IPS-15b (cell line): ENCODE measurements around the gene BBS7.
A peak's percentile ranks its signal among the peaks of the same experiment; 100 is the strongest.

Source experiments
- H3K27me3 ChIP-seq: one replicate; pipeline ENCODE4 v1.6.1; 2013; ENCODE audit warnings: low read length; ENCODE audit not compliant: control insufficient read depth, insufficient read depth
- H3K36me3 ChIP-seq: one replicate; pipeline ENCODE4 v1.6.1; 2013; ENCODE audit warnings: low read length; ENCODE audit not compliant: control insufficient read depth, insufficient read depth
- H3K4me1 ChIP-seq: one replicate; pipeline ENCODE4 v1.6.1; 2013; ENCODE audit warnings: mild to moderate bottlenecking, low read length; ENCODE audit not compliant: control insufficient read depth, insufficient read depth
- H3K4me3 ChIP-seq: one replicate; pipeline ENCODE4 v1.5.1; 2013; ENCODE audit warnings: low read depth, low read length
- H3K9ac ChIP-seq: one replicate; pipeline ENCODE4 v1.6.1; 2013; ENCODE audit warnings: low read depth, mild to moderate bottlenecking, low read length
- H3K9me3 ChIP-seq: one replicate; pipeline ENCODE4 v1.6.1; 2013; ENCODE audit warnings: mild to moderate bottlenecking, low read length; ENCODE audit not compliant: control insufficient read depth, insufficient read depth

BBS7 gene, protein sequence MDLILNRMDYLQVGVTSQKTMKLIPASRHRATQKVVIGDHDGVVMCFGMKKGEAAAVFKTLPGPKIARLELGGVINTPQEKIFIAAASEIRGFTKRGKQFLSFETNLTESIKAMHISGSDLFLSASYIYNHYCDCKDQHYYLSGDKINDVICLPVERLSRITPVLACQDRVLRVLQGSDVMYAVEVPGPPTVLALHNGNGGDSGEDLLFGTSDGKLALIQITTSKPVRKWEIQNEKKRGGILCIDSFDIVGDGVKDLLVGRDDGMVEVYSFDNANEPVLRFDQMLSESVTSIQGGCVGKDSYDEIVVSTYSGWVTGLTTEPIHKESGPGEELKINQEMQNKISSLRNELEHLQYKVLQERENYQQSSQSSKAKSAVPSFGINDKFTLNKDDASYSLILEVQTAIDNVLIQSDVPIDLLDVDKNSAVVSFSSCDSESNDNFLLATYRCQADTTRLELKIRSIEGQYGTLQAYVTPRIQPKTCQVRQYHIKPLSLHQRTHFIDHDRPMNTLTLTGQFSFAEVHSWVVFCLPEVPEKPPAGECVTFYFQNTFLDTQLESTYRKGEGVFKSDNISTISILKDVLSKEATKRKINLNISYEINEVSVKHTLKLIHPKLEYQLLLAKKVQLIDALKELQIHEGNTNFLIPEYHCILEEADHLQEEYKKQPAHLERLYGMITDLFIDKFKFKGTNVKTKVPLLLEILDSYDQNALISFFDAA

DNA sequence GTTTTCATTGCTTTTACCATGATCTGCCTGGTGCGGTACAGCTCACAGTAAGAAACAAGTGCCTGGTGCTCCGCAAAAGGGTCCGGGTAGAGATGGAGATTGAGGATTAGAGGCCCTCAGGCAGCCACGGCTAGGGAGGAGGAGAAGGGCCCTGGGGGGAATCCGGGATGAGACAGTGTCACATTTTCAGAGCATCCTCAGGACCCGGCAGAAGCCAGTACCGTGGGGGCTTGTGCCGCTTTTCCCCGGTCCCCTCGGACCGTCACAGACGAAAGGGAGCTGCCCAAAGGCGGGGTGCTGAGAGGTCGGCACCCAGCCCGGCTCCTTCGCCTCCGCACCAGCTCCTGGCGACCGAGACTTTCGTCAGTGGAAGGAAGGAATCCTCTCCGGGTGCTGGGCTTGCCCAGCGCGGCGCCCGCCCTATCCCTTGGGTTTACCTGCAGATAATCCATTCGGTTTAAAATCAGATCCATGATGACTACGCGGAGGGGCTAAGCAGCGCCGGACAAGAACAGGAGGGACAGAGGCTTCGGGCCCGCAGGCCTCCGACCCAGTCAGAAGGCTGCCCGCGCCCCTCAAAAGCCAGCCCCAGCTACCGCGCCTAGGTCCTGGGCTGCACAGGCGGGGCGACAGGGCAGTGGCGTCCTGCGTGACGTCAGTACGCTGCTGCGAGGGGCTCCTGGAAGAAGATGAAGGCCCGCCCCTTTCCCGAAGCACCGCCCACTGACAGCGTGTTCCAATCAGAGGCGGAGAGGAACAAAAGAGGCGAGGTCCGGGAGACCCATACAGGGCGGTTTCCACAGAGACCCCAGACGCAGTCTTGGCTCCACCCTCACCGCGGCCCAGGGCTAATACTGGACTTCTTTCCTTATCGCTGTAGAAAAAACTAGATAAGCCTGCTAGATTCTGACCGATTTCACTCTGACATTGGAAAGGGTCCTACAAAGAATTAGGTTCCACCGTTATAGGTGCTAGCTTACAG lies at the start of gene BBS7:
TSS of gene BBS7 (minus strand) at position 634 of the 982 bp plus-strand sequence. CDS start at position 473, 161 bp downstream.
- H3K36me3 ChIP-seq = no peaks in the 10 kb centered on the region
- no peaks in the 10 kb centered on the region for H3K27me3 ChIP-seq
- peak within 1 kb of the TSS; percentile 87 for H3K4me3 ChIP-seq
- H3K9me3 ChIP-seq = no peaks in the 10 kb centered on the region
- peak within 1 kb of the TSS; percentile 67 for H3K9ac ChIP-seq
- H3K4me1 ChIP-seq = no peaks in the 10 kb centered on the region

DNA sequence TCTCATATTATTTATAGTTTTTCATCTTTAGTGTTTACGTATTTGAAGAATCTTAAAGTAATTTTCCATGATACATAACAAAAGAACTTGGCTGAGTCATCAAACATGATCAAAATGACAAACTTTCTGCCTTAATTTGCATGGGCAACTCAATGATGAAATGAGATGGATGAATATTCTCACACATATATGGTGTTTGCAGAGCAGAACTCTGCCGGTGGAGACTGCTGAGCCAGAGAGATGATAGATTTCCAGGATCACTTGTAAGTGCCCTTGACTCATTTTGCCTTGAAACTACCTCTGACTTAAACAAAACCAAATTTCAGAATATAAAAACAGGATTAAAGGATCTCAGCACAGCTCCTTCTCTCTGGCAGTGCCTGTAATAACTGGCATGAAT lies 43.4 kb upstream of the BBS7 start:
- H3K27me3 ChIP-seq = no peaks in the 10 kb centered on the region
- no peak overlapping the region for H3K4me3 ChIP-seq
- no peaks in the 10 kb centered on the region for H3K4me1 ChIP-seq
- no peaks in the 10 kb centered on the region for H3K36me3 ChIP-seq
- no peak overlapping the region for H3K9ac ChIP-seq
- no peaks in the 10 kb centered on the region for H3K9me3 ChIP-seq

DNA sequence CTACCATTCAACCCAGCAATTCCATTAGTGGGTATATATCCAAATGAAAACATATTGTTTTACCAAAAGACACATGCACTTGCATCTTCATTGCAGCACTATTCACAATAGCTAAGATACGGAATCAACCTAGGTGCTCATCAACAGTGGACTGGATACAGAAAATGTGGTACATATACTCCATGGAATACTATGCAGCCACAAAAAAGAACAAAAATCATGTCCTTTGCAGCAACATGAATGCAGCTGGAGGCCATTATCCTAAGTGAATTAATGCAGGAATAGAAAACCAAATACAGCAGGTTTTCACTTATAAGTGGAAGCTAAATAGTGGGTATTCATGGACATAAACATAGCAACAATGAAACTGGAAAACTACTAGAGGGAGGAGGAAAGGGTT lies 38.1 kb upstream of the BBS7 start:
- Histone ChIP-seq H3K9me3 (no peaks in the 10 kb centered on the region), H3K4me3 (no peak overlapping the region)

DNA sequence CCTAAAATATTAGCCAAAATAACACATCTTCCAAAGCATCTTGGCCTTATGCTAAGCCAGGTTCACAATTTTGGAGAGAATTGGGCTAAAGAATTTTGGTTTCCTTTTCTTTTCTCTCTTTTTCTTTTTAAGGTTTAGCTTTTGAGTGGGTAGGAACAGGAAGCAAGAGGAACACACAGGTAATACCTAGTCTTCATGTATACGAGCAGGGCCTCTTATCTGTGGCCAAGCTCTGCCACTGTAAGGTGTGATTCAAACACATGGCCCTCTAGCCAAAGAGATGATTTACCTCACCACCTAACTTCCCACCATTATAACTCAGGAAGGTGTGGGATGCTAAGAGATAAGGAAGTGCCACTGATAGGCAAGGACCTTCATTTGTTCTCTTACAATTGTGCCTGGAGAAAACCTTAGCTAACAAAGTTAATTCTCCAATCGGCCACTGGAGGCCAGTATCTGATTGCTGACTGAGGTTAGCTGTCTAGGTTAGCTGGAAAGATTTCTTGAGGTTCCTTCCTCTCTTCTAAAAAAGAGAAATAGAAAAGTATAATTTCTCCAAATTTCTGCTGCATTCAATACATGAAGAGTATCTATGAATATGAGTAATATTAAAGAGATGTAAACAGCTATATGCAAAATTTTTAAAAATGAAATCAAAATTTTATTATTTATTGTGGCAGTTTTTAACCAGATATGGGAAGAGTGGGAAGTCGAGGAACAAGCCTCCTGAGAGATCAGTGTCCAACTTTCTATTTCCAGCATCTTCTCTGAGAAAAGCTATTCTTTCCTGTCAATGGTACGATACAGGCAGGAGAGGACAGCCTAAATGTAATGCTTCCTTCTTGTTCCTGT lies 30.1 kb upstream of the BBS7 start:
- Histone ChIP-seq H3K9me3 (no peaks in the 10 kb centered on the region), H3K4me3 (no peak overlapping the region), H3K27me3 (no peaks in the 10 kb centered on the region), H3K4me1 (no peaks in the 10 kb centered on the region), H3K9ac (no peak overlapping the region), H3K36me3 (no peaks in the 10 kb centered on the region)

More for the DNA sequence above, 38.1 kb upstream of the BBS7 start:
- no peaks in the 10 kb centered on the region for H3K4me1 ChIP-seq
- no peaks in the 10 kb centered on the region for H3K27me3 ChIP-seq
- H3K36me3 ChIP-seq = no peaks in the 10 kb centered on the region
- no peak overlapping the region for H3K9ac ChIP-seq

- no peaks in the 10 kb centered on the region for H3K4me1 ChIP-seq
- H3K9me3 ChIP-seq = no peaks in the 10 kb centered on the region
- H3K36me3 ChIP-seq = no peaks in the 10 kb centered on the region
- H3K9ac ChIP-seq = no peak overlapping the region
- no peak overlapping the region for H3K4me3 ChIP-seq
- no peaks in the 10 kb centered on the region for H3K27me3 ChIP-seq
Measured at GRCh38 chr4:121898150-121898549, 27.9 kb upstream of the BBS7 start.

GRCh38 chr4:121888134-121888533 lies 17.9 kb upstream of the BBS7 start:
- no peak overlapping the region for H3K4me3 ChIP-seq
- no peaks in the 10 kb centered on the region for H3K36me3 ChIP-seq
- H3K9me3 ChIP-seq = no peaks in the 10 kb centered on the region
- H3K4me1 ChIP-seq = no peaks in the 10 kb centered on the region
- no peak overlapping the region for H3K9ac ChIP-seq
- H3K27me3 ChIP-seq = no peaks in the 10 kb centered on the region

DNA sequence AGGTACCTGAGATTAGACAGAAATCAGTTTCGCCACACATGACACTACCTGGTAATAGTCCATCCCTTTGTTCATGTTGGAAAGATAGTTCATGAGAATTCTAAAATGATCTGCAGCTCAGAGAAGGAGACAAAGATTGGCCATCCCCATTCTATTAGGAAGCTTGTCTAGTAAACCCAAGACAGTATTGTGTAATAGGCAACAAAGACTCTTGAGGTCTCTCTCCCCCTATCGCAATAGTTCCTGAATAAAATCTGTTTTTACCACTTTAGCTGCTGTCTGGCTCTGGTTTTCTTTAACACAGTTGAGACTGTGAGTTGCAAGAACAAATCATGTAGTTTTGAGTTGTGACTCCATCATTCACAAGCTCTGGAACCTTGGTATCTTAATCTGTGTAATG lies 14.8 kb upstream of the BBS7 start:
- no peaks in the 10 kb centered on the region for H3K36me3 ChIP-seq

DNA sequence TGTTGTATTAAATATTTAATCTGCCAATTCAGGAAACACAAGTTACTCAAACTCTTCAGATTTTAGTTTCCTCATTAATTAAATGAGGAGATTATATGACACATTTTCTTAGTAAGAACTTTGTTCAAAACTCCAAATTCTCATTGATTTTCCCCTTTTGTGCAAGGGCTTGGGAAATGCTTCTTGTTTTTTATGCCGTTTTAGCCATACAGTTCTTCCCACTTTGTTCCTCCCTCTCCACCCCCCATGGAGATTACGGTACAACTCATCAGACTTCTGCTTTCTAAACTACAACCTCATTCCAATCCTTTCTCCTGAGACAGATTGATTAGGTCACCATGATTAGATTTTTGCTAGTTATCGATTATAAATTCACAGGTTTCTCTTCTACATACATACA lies 10.9 kb upstream of the BBS7 start:
- H3K4me3 ChIP-seq = no peak overlapping the region
- no peaks in the 10 kb centered on the region for H3K9me3 ChIP-seq
- no peak overlapping the region for H3K9ac ChIP-seq
- H3K27me3 ChIP-seq = no peaks in the 10 kb centered on the region
- H3K4me1 ChIP-seq = no peaks in the 10 kb centered on the region
- no peaks in the 10 kb centered on the region for H3K36me3 ChIP-seq

More for the DNA sequence above, 14.8 kb upstream of the BBS7 start:
- Histone ChIP-seq H3K9me3 (no peaks in the 10 kb centered on the region), H3K9ac (no peak overlapping the region), H3K4me3 (no peak overlapping the region), H3K4me1 (no peaks in the 10 kb centered on the region), H3K27me3 (no peaks in the 10 kb centered on the region)

DNA sequence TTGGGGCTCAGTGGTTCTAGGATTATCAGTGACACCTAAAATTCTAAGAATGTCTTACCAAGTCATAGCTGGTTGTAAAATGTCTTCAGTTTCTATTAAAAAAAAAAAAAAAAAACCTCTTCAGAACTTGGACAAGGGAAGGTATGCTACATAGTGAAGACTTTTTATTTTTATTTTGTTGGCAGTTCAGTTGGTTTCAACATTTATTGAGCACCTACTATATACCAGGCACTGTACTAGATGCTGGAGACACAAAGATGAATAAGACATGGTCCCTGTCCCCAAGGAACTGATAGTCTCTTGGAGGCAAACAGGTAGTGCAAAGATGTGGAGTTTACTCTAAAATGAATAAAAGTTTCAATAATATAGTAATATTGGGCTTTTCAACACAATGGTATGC lies 8.9 kb upstream of the BBS7 start:
- Histone ChIP-seq H3K36me3 (no peaks in the 10 kb centered on the region), H3K4me1 (no peaks in the 10 kb centered on the region), H3K9me3 (no peaks in the 10 kb centered on the region), H3K9ac (no peak overlapping the region), H3K27me3 (no peaks in the 10 kb centered on the region), H3K4me3 (no peak overlapping the region)

DNA sequence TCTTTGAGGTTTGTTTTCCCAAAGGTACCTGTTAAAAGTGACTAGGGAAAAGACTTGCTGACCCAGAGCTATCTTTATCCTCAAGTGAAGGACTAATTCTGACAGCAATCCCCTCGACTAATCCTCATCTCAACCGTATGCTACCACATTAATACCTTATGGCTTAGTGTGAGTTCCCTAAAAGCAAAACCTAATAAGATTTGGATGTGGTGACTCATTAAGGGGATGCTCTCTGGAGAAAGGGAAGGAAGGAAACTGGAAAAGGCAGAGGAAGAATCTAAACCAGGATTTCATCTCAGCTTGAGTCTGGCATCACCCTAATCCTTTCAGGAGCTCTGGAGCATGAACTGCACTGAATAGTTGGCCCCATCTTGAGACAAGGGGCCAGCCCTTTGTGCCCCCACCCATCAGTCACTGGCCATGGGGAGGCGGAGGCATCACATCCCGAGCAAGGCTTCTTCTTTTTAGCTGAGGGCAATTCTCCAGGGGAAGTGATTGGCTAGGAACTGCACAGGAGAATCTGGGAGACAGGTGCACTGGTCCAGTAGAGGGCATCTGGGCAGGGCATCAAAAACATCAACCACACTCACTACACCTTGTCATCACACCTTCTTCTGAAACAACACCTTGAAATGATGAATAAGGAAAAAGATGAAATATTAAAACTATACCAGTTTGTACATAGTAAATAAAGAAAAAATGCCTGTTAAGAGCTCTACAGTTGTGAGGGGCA lies 6.9 kb upstream of the BBS7 start:
- Histone ChIP-seq H3K9ac (no peak overlapping the region), H3K4me3 (no peak overlapping the region), H3K36me3 (no peaks in the 10 kb centered on the region), H3K27me3 (no peaks in the 10 kb centered on the region), H3K9me3 (no peaks in the 10 kb centered on the region), H3K4me1 (no peaks in the 10 kb centered on the region)
